ENCODE measurements around the gene ATOSA.

The ATOSA gene

GRCh38 chr15:52679232-52680040 lies at the start of gene ATOSA:
Gene ATOSA (minus strand): TSS chr15:52679388. CDS start chr15:52678021, 1,367 bp downstream.
- no peak; the same call in 1 of the 2 replicates for TF ChIP-seq CTCF (IDR thresholded peaks at IDR 0.05; ENCODE audit: low read depth, low read length)
- DNase-seq (ENCODE audit: extremely low read depth, low read depth) = peak; percentile 59

- no peak for TF ChIP-seq CTCF (IDR thresholded peaks at IDR 0.05; ENCODE audit: low read depth, low read length)
- DNase-seq (ENCODE audit: extremely low read depth, low read depth) = peak; percentile 49
Measured at GRCh38 chr15:52728899-52729298, 49.7 kb upstream of the ATOSA start.

GRCh38 chr15:52727815-52728214 lies 48.6 kb upstream of the ATOSA start:
- no peak for TF ChIP-seq CTCF (IDR thresholded peaks at IDR 0.05; ENCODE audit: low read depth, low read length)
- no peak for DNase-seq (ENCODE audit: extremely low read depth, low read depth)

GRCh38 chr15:52726195-52726594 lies 47.0 kb upstream of the ATOSA start:
- TF ChIP-seq CTCF (IDR thresholded peaks at IDR 0.05; ENCODE audit: low read depth, low read length) = no peak
- no peak for DNase-seq (ENCODE audit: extremely low read depth, low read depth)

- TF ChIP-seq CTCF (IDR thresholded peaks at IDR 0.05; ENCODE audit: low read depth, low read length) = no peak
Measured at GRCh38 chr15:52718551-52718950, 39.4 kb upstream of the ATOSA start.

GRCh38 chr15:52717924-52718323 lies 38.7 kb upstream of the ATOSA start:
- no peak for TF ChIP-seq CTCF (IDR thresholded peaks at IDR 0.05; ENCODE audit: low read depth, low read length)
- DNase-seq (ENCODE audit: extremely low read depth, low read depth) = no peak

More at GRCh38 chr15:52718551-52718950, 39.4 kb upstream of the ATOSA start:
- DNase-seq (ENCODE audit: extremely low read depth, low read depth) = no peak

GRCh38 chr15:52717481-52717880 lies 38.3 kb upstream of the ATOSA start:
- no peak for DNase-seq (ENCODE audit: extremely low read depth, low read depth)
- TF ChIP-seq CTCF (IDR thresholded peaks at IDR 0.05; ENCODE audit: low read depth, low read length) = no peak
